ENCODE measurements around the gene PCDHGC5. TPM values are rescaled to one million over a fixed set of nuclear protein-coding genes. Genes with fewer than 3 reads are reported as not detected.

Gene PCDHGC5
- total RNA-seq, 3 donors from 2014 or later (not counting 1 experiment from before 2014, with no cell fraction given), result 0.31 to 0.97 (median 0.50) TPM

DNA sequence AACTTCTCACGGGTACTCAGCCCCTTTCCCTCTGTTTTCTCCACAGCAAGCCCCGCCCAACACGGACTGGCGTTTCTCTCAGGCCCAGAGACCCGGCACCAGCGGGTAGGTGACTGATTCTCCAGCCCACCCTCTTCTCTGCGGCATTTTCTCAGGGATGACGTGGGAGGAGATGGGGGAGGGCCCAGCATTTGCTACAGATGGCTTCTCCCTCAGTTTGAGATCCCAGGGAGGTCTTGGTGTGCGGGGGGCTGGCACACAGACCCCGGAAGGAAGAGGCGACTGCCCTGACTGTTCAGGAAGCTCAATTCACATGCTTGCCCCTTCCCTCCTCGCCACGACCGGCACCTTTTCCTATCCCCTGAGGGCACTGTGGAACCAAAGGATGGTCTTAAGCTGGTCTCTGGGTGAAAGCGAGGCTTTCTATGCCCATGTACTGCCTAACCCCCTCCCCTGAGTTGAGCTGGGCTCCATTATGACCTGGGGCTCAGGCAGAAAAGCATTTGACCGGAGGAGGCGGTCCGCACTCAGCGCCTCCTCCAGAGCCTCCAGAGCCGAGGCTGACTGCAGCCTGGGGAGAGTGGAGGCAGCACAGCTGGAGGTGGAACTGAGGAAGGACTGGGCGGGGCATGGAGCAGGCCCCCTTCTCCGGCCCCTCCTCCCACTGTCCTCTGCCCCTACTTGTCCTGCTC, 6.0 kb downstream of the PCDHGC5 start:
- no peak for DNase-seq
- Histone ChIP-seq H3K36me3 (ENCODE audit: control insufficient read depth, insufficient read depth, low read length) (no peaks in the 10 kb centered on the region), H3K9me3 (ENCODE audit: control insufficient read depth, insufficient read depth, low read length) (no peaks in the 10 kb centered on the region), H3K27me3 (ENCODE audit: control insufficient read depth, insufficient read depth, low read length) (peaks cover 24% of the 10 kb centered on the region), H3K4me3 (ENCODE audit: low read length) (no peak overlapping the region), H3K4me1 (ENCODE audit: control insufficient read depth, insufficient read depth, low read length) (peaks cover 17% of the 10 kb centered on the region), H3K27ac (ENCODE audit: low read length) (no peak overlapping the region)
- H3K27ac Mint-ChIP-seq, result no peak overlapping the region
- no peak for ATAC-seq
- H3K4me3 Mint-ChIP-seq, result no peak overlapping the region
- intact Hi-C loops (cut with micrococcal nuclease), result no loop called here
- H3K4me1 Mint-ChIP-seq, result peaks cover 10 to 18% of the 10 kb centered on the region in 2 donors
- TF ChIP-seq, protein P1, sequence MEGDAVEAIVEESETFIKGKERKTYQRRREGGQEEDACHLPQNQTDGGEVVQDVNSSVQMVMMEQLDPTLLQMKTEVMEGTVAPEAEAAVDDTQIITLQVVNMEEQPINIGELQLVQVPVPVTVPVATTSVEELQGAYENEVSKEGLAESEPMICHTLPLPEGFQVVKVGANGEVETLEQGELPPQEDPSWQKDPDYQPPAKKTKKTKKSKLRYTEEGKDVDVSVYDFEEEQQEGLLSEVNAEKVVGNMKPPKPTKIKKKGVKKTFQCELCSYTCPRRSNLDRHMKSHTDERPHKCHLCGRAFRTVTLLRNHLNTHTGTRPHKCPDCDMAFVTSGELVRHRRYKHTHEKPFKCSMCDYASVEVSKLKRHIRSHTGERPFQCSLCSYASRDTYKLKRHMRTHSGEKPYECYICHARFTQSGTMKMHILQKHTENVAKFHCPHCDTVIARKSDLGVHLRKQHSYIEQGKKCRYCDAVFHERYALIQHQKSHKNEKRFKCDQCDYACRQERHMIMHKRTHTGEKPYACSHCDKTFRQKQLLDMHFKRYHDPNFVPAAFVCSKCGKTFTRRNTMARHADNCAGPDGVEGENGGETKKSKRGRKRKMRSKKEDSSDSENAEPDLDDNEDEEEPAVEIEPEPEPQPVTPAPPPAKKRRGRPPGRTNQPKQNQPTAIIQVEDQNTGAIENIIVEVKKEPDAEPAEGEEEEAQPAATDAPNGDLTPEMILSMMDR (IDR thresholded peaks at IDR 0.05), result no peak
- H3K27me3 Mint-ChIP-seq (ENCODE audit: low read depth in 2 of 2), result peaks cover 32 to 33% of the 10 kb centered on the region in 2 donors
- no peaks in the 10 kb centered on the region for H3K9me3 Mint-ChIP-seq
- H3K36me3 Mint-ChIP-seq, result no peaks in the 10 kb centered on the region
- WGBS (ENCODE audit: insufficient coverage), result 49% methylated on average over 22 of the region's 22 CpGs

DNA sequence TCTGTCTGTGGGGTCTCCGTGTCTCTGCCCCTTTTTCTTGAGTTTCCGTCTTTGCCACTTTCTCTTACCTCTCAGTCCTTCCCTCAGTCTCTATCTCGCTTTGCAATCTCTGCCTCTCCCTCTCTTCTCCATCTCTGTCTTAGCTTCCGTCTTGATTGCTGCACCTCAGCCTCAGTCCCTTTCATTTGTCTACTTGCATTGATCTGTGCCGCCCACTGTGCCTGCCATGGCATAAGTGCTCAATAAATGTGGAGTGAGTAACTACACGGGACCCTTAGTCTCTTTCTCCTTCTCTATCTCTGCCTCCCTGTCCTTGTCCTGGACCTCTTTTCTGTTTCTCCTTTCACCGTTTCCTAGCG, 6.6 kb downstream of the PCDHGC5 start:
- H3K36me3 ChIP-seq (ENCODE audit: control insufficient read depth, insufficient read depth, low read length), result no peaks in the 10 kb centered on the region
- H3K27ac ChIP-seq (ENCODE audit: low read length), result no peak overlapping the region
- H3K4me1 Mint-ChIP-seq, result peaks cover 10 to 18% of the 10 kb centered on the region in 2 donors
- no peak overlapping the region for H3K27ac Mint-ChIP-seq
- peaks cover 24% of the 10 kb centered on the region for H3K27me3 ChIP-seq (ENCODE audit: control insufficient read depth, insufficient read depth, low read length)
- peaks cover 30 to 31% of the 10 kb centered on the region in 2 donors for H3K27me3 Mint-ChIP-seq (ENCODE audit: low read depth in 2 of 2)
- H3K9me3 Mint-ChIP-seq, result no peaks in the 10 kb centered on the region
- DNase-seq (no peak), ATAC-seq (no peak)
- H3K4me1 ChIP-seq (ENCODE audit: control insufficient read depth, insufficient read depth, low read length), result peaks cover 17% of the 10 kb centered on the region
- no peak overlapping the region for H3K4me3 ChIP-seq (ENCODE audit: low read length)
- no peak overlapping the region for H3K4me3 Mint-ChIP-seq
- WGBS (ENCODE audit: insufficient coverage), result 78% methylated on average over 8 of the region's 8 CpGs
- no peaks in the 10 kb centered on the region for H3K9me3 ChIP-seq (ENCODE audit: control insufficient read depth, insufficient read depth, low read length)
- intact Hi-C loops (cut with micrococcal nuclease), result no loop called here
- TF ChIP-seq, protein P1 (IDR thresholded peaks at IDR 0.05), result no peak
- no peaks in the 10 kb centered on the region for H3K36me3 Mint-ChIP-seq

DNA sequence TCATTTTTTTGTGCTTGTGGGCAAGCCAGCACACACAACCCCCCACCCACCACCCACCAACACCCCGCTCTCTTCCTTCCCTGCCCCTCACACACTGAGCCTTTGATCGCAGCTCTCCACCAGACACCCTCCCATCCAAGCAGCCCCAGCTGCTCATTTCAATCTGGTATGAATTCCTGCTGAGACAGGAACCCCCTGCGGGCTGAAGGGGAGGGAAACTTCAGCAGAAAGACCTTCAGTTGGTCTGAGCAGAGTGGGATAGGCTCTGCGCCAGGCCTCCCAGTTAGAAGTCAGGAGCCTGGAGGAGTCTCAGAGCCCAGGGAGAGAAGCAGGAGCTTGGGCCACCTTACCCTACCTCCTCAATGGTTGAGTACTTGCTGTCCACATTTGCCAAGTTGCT, 7.2 kb downstream of the PCDHGC5 start:
- Mint-ChIP-seq H3K27ac (no peak overlapping the region), H3K36me3 (no peaks in the 10 kb centered on the region), H3K9me3 (no peaks in the 10 kb centered on the region), H3K4me1 (peaks cover 7 to 15% of the 10 kb centered on the region in 2 donors), H3K4me3 (no peak overlapping the region), H3K27me3 (ENCODE audit: low read depth in 2 of 2) (peaks cover 24 to 25% of the 10 kb centered on the region in 2 donors)
- Histone ChIP-seq H3K36me3 (ENCODE audit: control insufficient read depth, insufficient read depth, low read length) (no peaks in the 10 kb centered on the region), H3K9me3 (ENCODE audit: control insufficient read depth, insufficient read depth, low read length) (no peaks in the 10 kb centered on the region), H3K4me1 (ENCODE audit: control insufficient read depth, insufficient read depth, low read length) (peaks cover 15% of the 10 kb centered on the region), H3K27ac (ENCODE audit: low read length) (no peak overlapping the region), H3K4me3 (ENCODE audit: low read length) (no peak overlapping the region), H3K27me3 (ENCODE audit: control insufficient read depth, insufficient read depth, low read length) (peaks cover 18% of the 10 kb centered on the region)
- intact Hi-C loops (cut with micrococcal nuclease), result no loop called here
- WGBS (ENCODE audit: insufficient coverage), result 70% methylated on average over 4 of the region's 4 CpGs
- TF ChIP-seq, protein P1 (IDR thresholded peaks at IDR 0.05), result no peak
- DNase-seq (no peak), ATAC-seq (no peak)

GRCh38 chr5:141501761-141502160, 12.9 kb downstream of the PCDHGC5 start:
- no peak overlapping the region for H3K27ac ChIP-seq (ENCODE audit: low read length)
- Mint-ChIP-seq H3K27me3 (ENCODE audit: low read depth in 2 of 2) (no peaks in the 10 kb centered on the region), H3K36me3 (no peaks in the 10 kb centered on the region), H3K4me1 (no peaks in the 10 kb centered on the region), H3K27ac (no peak overlapping the region), H3K4me3 (no peak overlapping the region), H3K9me3 (no peaks in the 10 kb centered on the region)
- ATAC-seq, result no peak
- H3K9me3 ChIP-seq (ENCODE audit: control insufficient read depth, insufficient read depth, low read length), result no peaks in the 10 kb centered on the region
- no peak overlapping the region for H3K4me3 ChIP-seq (ENCODE audit: low read length)
- intact Hi-C loops (cut with micrococcal nuclease), result no loop called here
- no peak for DNase-seq
- no peaks in the 10 kb centered on the region for H3K4me1 ChIP-seq (ENCODE audit: control insufficient read depth, insufficient read depth, low read length)
- H3K36me3 ChIP-seq (ENCODE audit: control insufficient read depth, insufficient read depth, low read length), result no peaks in the 10 kb centered on the region
- 96% methylated on average over 7 of the region's 7 CpGs for WGBS (ENCODE audit: insufficient coverage)
- H3K27me3 ChIP-seq (ENCODE audit: control insufficient read depth, insufficient read depth, low read length), result no peaks in the 10 kb centered on the region
- TF ChIP-seq, protein P1 (IDR thresholded peaks at IDR 0.05), result no peak

All from natural killer cell (primary cell).